ENCODE data around the gene ALG1.

GRCh38 chr16:5064915-5065314 is 6.7 kb upstream of the ALG1 start:
- TF ChIP-seq CTCF (conservative IDR thresholded peaks at IDR 0.05) (no peak), ZFX (IDR thresholded peaks at IDR 0.05) (no peak)
